ENCODE results near the gene ETV1.

The ETV1 gene

GRCh38 chr7:13986208-13986607 lies 3.3 kb downstream of the ETV1 start:
- DNase-seq, result no peak

GRCh38 chr7:13984831-13985685 lies 4.4 kb downstream of the ETV1 start:
- no peak for DNase-seq

- no peak for DNase-seq
Observed at GRCh38 chr7:13984061-13984460, 5.4 kb downstream of the ETV1 start.

- DNase-seq, result no peak
Observed at GRCh38 chr7:13982940-13983677, 6.4 kb downstream of the ETV1 start.

GRCh38 chr7:13981070-13981469 lies 8.4 kb downstream of the ETV1 start:
- no peak for DNase-seq

- DNase-seq, result no peak
Observed at GRCh38 chr7:13980474-13980873, 9.0 kb downstream of the ETV1 start.

GRCh38 chr7:13979671-13980435 lies 9.6 kb downstream of the ETV1 start:
- DNase-seq, result no peak

GRCh38 chr7:13976594-13976993 lies 12.9 kb downstream of the ETV1 start:
- DNase-seq, result no peak

GRCh38 chr7:13965077-13965476 lies 24.4 kb downstream of the ETV1 start:
- no peak for DNase-seq

GRCh38 chr7:13963925-13964324 lies 25.5 kb downstream of the ETV1 start:
- DNase-seq, result no peak

- no peak for DNase-seq
Observed at GRCh38 chr7:13955494-13955893, 34.0 kb downstream of the ETV1 start.

- no peak for DNase-seq
Observed at GRCh38 chr7:13953368-13953767, 36.1 kb downstream of the ETV1 start.

- no peak for DNase-seq
Observed at GRCh38 chr7:13952921-13953320, 36.5 kb downstream of the ETV1 start.

- DNase-seq, result no peak
Observed at GRCh38 chr7:13949939-13950338, 39.5 kb downstream of the ETV1 start.

GRCh38 chr7:13949445-13949844 lies 40.0 kb downstream of the ETV1 start:
- DNase-seq, result no peak

- DNase-seq, result no peak
Observed at GRCh38 chr7:13948019-13948801, 41.3 kb downstream of the ETV1 start.

- DNase-seq, result no peak
Observed at GRCh38 chr7:13947535-13947934, 41.9 kb downstream of the ETV1 start.

GRCh38 chr7:13946181-13946580 lies 43.3 kb downstream of the ETV1 start:
- DNase-seq, result no peak

- no peak for DNase-seq
Observed at GRCh38 chr7:13945670-13946069, 43.8 kb downstream of the ETV1 start.

GRCh38 chr7:13933536-13933935 lies 55.9 kb downstream of the ETV1 start:
- DNase-seq, result no peak

- no peak for DNase-seq
Observed at GRCh38 chr7:13933091-13933490, 56.4 kb downstream of the ETV1 start.

- DNase-seq, result no peak
Observed at GRCh38 chr7:13932131-13932530, 57.3 kb downstream of the ETV1 start.

- DNase-seq, result no peak
Observed at GRCh38 chr7:13921062-13921461, 68.4 kb downstream of the ETV1 start.

Data from COR-L47 (cell line).